RWPE1 (cell line): Measurements from ENCODE around the gene CCDC88C.

Experiments
- CTCF ChIA-PET: fragments of 350-600 bp; sonication (Branson Sonifier 250); formaldehyde crosslinking; extraction: SDS; loops from one replicate; lab custom pipeline; 2021; lab: Yijun Ruan, JAX
- POLR2A ChIA-PET: fragments of 400-600 bp; formaldehyde crosslinking; extraction: SDS; loops from one replicate; lab custom pipeline; 2020; ENCODE audit warnings: antibody characterized with exemption; ENCODE audit not compliant: low non-redundant PET; lab: Yijun Ruan, JAX
- DNase-seq: peaks from one replicate; pipeline ENCODE4 v3.0.0; 2012; ENCODE audit warnings: low spot score
- H3K27ac ChIP-seq: fragments of 450-650 bp; 2 replicates; pipeline ENCODE4 v1.5.1; 2017
- CTCF ChIP-seq: fragments of 450-650 bp; conservative IDR thresholded peaks from 2 replicates; pipeline ENCODE4 v1.5.1; 2017; ENCODE audit warnings: low read depth, mild to moderate bottlenecking

Gene CCDC88C

GRCh38 chr14:91330096-91330696, 87.4 kb downstream of the CCDC88C start:
- CTCF ChIA-PET, result interaction anchor here (1.1 kb wide), 1 partner anchor 88 kb away, joined by 3 read pairs; no protein-coding TSS in a partner anchor

GRCh38 chr14:91329486-91330014, 88.1 kb downstream of the CCDC88C start:
- TF ChIP-seq CTCF, result no peak
- ChIA-PET POLR2A (no interaction called here), CTCF (interaction anchor here (0.6 to 1.1 kb wide), 2 partner anchors 89 to 265 kb away, joined by 3 to 7 read pairs; no protein-coding TSS in a partner anchor)
- DNase-seq, result no peak
- H3K27ac ChIP-seq, result no peak overlapping the region; the same call in 1 of the 2 replicates

More at GRCh38 chr14:91330096-91330696, 87.4 kb downstream of the CCDC88C start:
- POLR2A ChIA-PET, result no interaction called here
- no peak overlapping the region; the same call in 1 of the 2 replicates for H3K27ac ChIP-seq
- TF ChIP-seq CTCF, result no peak
- no peak for DNase-seq

- POLR2A ChIA-PET, result no interaction called here
- no peak for TF ChIP-seq CTCF
- peak overlapping the region; percentile 49; the same call in 1 of the 2 replicates for H3K27ac ChIP-seq
Measured at GRCh38 chr14:91328313-91329050, 89.1 kb downstream of the CCDC88C start.

DNA sequence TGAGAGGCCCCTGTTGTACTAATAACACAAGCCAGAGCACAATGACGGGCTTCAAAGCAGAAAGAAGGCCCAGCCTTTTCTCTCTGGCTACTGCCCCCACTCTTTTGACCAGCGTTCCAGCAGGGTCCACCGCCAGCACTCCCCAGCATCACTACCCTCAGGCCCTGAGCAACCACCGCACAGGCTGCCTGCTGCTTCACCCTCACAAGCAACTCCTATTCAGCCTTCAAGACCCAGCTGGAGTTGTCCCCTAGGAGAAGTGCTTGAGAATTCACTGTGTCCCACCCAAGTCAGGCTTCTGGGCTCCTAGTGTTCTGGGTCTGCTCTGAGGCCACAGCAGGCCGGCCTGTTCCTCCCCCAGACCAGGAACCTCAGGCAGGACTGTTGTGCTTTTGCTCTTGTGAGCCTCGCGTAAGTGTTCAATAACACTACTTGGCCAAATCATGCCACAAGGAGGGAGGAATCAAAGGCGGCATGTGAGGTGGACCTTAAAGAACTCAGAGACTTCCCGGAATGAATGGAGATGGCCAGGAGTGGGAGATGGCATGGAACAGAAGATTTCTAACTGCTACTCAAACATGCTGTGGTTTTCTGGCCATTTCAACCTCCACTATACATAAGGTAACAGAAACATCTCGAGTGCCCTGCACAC, 89.8 kb downstream of the CCDC88C start:
- CTCF ChIA-PET, result interaction anchor here (0.6 to 1.5 kb wide), 3 partner anchors 11 to 90 kb away, joined by 4 read pairs; partner anchors contain the start of gene CCDC88C
- POLR2A ChIA-PET, result no interaction called here
- no peak for TF ChIP-seq CTCF
- DNase-seq, result no peak
- peak overlapping the region; percentile 49 for H3K27ac ChIP-seq

More at GRCh38 chr14:91328313-91329050, 89.1 kb downstream of the CCDC88C start:
- no peak for DNase-seq
- CTCF ChIA-PET, result interaction anchor here (1.5 kb wide), 1 partner anchor 90 kb away, joined by 4 read pairs; the partner anchor contains the start of gene CCDC88C

- no peak for DNase-seq
- ChIA-PET POLR2A (no interaction called here), CTCF (interaction anchor here (0.6 to 1.5 kb wide), 5 partner anchors 11 to 424 kb away, joined by 4 to 10 read pairs (median 4); partner anchors contain the start of gene CCDC88C)
- no peak for TF ChIP-seq CTCF
- peak overlapping the region; percentile 49 for H3K27ac ChIP-seq
Measured at GRCh38 chr14:91327250-91327595, 90.4 kb downstream of the CCDC88C start.
